HG02870 (cell line): ENCODE data around the gene SLC25A33.
"Not testable (repeated sequence)": the region's sequence is repeated elsewhere in the genome, so short reads cannot be mapped to it uniquely, and the experiment has no call there.

Source experiments
- ATAC-seq: cut with Tn5 transposase; IDR thresholded peaks from one replicate; pipeline ENCODE4 v1.9.1; 2021; ENCODE audit warnings: mild to moderate bottlenecking, moderate library complexity; ENCODE audit not compliant: unreplicated experiment

SLC25A33 gene

DNA sequence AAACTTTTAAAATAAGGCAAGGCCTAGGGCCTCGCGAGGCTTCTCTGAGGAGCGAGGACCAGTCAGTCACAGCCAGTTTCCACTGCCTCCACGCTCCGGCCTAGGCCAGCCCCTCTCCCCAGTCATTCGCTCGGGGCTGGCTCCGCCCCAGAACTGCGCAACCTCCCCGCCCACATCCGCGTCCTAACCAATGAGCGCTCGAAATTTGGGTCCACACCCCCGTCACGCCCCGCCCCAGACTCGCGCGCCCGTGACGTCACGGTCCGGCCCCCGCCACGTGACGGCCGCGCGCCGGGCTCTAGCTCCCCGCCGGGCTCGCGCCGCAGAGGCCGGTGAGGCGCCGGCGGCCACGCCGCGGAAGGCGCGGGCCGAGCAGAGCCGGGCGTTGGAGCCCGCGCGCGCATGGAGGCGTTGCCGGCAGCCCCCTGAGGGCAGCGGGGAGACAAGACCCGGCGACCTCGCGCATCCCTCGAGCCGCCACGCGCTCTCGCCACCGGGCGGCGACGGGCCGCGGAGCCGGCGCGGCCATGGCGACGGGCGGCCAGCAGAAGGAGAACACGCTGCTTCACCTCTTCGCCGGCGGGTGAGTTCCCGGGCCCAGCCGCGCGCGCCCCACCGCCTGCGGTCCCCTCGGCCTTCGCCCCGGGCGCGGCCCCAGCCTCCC lies at the start of gene SLC25A33:
Gene SLC25A33, plus strand, starts transcription at position 301 of the 664 bp plus-strand sequence. Its CDS starts 227 bp downstream, at position 528.
- peak; percentile 94 for ATAC-seq

GRCh38 chr1:9490605-9491339 lies 48.5 kb upstream of the SLC25A33 start:
- no peak for ATAC-seq

DNA sequence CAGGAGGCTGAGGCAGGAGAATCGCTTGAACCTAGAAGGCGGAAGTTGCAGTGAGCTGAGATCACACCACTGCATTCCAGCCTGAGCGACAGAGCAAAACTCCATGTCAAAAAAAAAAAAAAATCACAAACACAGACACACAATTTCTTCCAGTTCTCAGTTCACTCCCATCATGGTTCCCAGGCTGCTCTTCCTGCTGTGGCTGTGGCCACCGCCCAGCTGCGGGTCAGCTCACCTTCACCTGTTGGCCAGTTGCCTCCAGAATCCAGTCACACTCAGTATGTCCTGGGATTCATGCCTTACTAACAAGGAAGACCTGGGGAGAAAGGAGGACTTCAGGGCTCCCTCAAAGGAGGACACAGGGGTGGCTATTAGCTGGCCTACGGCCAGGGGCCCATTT lies 45.9 kb upstream of the SLC25A33 start:
- ATAC-seq: no peak

DNA sequence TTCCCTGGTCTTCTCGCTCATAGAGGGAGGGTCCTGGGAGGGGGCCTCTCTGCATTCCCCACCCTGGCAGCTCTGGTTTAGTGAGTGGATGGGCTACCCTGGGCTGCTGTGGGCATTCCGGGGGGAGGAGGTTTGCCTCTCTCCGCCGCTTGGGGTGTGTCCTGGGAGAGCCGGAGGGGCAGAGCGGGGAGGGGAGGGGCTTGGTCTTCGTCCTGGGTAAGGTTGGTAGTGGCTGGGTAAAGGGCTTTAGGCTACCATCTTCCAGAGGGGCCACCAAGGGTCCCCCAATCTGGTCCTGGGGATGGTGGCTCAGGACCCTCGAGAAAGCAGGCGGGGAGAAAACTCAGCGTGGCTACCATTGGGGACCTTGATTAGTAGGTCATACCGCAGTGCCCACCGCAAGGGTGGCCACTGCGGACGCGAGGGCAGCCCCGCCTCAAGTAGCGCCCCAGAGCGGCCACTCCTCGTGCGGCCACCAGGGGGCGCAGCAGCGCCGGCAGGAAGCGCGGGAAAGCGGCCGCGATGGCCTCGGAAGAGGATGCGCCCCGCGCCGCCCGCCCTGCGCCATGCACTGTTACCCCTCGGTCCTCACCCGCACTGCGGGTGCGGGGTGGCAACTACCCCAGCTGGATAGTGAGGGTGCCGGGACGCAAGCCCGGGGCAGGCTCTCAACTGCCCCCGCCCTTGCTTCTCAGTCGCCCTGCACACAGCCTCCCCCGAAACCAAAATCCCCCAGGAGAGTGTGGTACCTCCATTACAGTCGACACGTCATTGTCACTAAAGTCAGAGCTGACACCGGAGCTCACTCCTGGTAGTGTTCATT lies 44.1 kb upstream of the SLC25A33 start:
- ATAC-seq: no peak

GRCh38 chr1:9495854-9496374 lies 43.4 kb upstream of the SLC25A33 start:
- no peak for ATAC-seq

GRCh38 chr1:9500756-9501754 lies 38.2 kb upstream of the SLC25A33 start:
- no peak for ATAC-seq

DNA sequence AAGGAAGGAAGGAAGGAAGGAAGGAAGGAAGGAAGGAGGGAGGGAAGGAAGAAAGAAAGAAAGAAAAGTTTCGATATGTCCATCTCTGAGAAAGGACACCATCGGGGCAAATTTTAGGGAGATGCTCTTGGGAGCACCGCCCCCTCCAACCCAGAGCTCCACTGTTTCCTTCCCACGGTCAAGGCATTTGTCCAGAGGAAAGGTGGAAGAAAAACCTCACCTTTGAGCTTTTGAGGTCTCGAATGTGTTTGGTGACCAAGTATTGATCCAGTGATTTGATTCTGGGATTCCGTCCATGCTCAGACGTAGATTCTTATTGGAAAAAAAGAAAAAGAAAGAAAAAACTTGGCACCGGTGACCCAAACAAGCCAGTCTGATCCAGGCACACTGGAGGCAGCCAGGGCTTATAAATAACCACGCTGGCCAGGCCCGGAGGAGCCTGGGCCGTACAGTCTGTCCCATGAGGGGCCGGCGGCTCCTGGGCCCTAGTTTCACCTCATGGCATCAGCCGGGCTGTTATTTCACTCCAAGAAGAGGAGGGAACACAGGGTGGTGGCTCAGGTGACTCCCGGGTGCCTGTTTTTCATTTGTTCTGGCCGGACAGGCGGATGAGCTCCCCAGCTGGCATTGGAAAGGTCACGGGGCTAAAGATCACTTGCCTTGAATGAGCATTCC lies 36.1 kb upstream of the SLC25A33 start:
- no peak for ATAC-seq

- no peak for ATAC-seq
These were observed 34.1 kb upstream of the SLC25A33 start for GRCh38 chr1:9505143-9505542.

GRCh38 chr1:9506901-9507300 lies 32.4 kb upstream of the SLC25A33 start:
- ATAC-seq: no peak

- no peak for ATAC-seq
These were observed 29.1 kb upstream of the SLC25A33 start for GRCh38 chr1:9510130-9510529.

DNA sequence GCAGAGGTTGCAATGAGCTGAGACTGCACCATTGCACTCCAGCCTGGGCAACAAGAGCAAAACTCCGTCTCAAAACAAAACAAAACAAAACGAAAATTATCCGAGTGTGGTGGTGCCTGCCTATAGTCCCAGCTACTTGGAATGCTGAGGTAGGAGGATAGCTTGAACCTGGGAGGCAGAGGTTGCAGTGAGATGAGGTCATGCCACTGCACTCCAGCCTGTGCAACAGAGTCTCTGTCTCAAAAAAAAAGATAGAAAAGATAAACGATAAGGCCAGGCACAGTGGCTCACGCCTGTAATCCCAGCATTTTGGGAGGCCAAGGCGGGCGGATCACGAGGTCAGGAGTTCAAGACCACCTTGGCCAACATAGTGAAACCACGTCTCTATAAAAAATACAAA lies 23.7 kb upstream of the SLC25A33 start:
- ATAC-seq: not testable (repeated sequence)

- ATAC-seq: no peak
These were observed 20.7 kb upstream of the SLC25A33 start for GRCh38 chr1:9518454-9518998.

DNA sequence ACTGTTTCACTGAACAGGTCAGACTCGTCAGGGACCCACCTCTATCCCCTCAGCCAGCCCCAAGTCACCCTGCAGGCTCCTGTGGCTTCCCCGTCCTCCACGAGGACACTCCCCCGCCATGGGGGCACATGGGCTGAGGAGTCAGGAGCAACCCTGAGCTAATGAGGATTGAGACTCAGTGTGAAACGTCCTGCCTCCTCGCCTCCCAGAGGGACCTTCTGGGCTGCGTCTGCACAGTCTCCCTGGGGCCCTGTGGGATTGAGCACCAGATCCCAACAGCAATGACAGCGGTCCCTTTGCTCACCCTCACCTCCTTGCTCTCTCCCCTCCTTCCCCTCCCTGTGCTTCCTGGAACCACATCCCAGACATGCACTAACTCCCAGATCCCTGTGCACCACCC lies 18.9 kb upstream of the SLC25A33 start:
- no peak for ATAC-seq

GRCh38 chr1:9529190-9529589 lies 10.1 kb upstream of the SLC25A33 start:
- no peak for ATAC-seq

GRCh38 chr1:9530320-9530719 lies 8.9 kb upstream of the SLC25A33 start:
- no peak for ATAC-seq

GRCh38 chr1:9534953-9535352 lies 4.3 kb upstream of the SLC25A33 start:
- ATAC-seq: no peak

DNA sequence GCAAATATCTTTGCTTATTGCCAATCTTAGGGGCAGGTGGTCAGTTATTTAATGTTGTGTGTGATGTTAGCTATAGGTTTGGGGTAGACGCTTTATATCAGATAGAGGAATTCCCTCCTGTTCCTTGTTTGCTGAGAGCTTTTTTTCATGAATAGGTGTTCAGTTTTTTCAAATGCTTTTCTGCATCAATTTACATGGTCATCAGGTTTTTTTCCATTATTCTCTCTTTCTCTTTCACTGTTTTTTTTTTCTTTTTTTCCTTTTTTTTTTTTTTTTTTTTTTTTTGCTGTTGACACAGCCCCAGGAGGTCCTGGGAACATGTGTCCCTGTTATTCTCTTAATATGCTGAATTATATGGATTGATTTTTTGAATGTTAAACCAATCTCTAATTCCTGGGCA lies 3.0 kb upstream of the SLC25A33 start:
- ATAC-seq: no peak

- no peak for ATAC-seq
These were observed 1.2 kb upstream of the SLC25A33 start for GRCh38 chr1:9537863-9538668.
